Stomach (tissue), 4 donors: ENCODE data around the gene PPP3CA.

Source experiments
- CTCF ChIP-seq, 7 experiments: fragments of 450-650 bp in 4 of 7; fragments of 200-600 bp in 3 of 7; sonication (generic) in 3 of 7; IDR thresholded peaks; one replicate each; pipeline ENCODE4 v1.5.1; 2016 to 2019; ENCODE audit warnings: antibody characterized with exemption in 7 of 7, control low read depth in 2 of 7, mild to moderate bottlenecking in 1 of 7
- POLR2A ChIP-seq, 4 donors: fragments of 450-650 bp; IDR thresholded peaks; one replicate each; pipeline ENCODE4 v1.6.1; 2016; ENCODE audit warnings: antibody characterized with exemption in 4 of 4, control low read depth in 2 of 4, mild to moderate bottlenecking in 1 of 4, moderate library complexity in 1 of 4
- POLR2AphosphoS5 ChIP-seq, 3 donors: sonication (generic); formaldehyde crosslinking; IDR thresholded peaks; one replicate each; pipeline ENCODE4 v1.6.1; 2016; ENCODE audit warnings: antibody characterized with exemption in 3 of 3

- TF ChIP-seq POLR2AphosphoS5 (IDR thresholded peaks at IDR 0.05) (no peak), CTCF (IDR thresholded peaks at IDR 0.05) (no peak), POLR2A (IDR thresholded peaks at IDR 0.05) (no peak)
These were observed 58.0 kb downstream of the PPP3CA start for GRCh38 chr4:101289306-101289705.
